Sigmoid colon (tissue), 7 donors: ENCODE results near the gene CPXM2. TPM values are rescaled to one million over a fixed set of nuclear protein-coding genes. Genes with fewer than 3 reads are reported as not detected.

Experiments used
- DNase-seq: peaks from one replicate; pipeline ENCODE4 v3.0.0-alpha.2; 2019
- H3K27ac ChIP-seq, 4 donors: fragments of 200-600 bp; sonication (generic); one replicate each; pipeline ENCODE4 v1.5.1; 2016 to 2019; ENCODE audit warnings: mild to moderate bottlenecking in 1 of 4
- H3K27me3 ChIP-seq, 3 donors: fragments of 200-600 bp; sonication (generic); one replicate each; pipeline ENCODE4 v1.5.1; 2019; ENCODE audit warnings: mild to moderate bottlenecking in 1 of 3
- H3K36me3 ChIP-seq, 4 donors: fragments of 200-600 bp; sonication (generic); one replicate each; pipeline ENCODE4 v1.5.1; 2016 to 2019
- H3K4me1 ChIP-seq, 4 donors: fragments of 200-600 bp; sonication (generic); one replicate each; pipeline ENCODE4 v1.5.1; 2017 to 2019
- H3K4me3 ChIP-seq, 4 donors: fragments of 200-600 bp; sonication (generic); one replicate each; pipeline ENCODE4 v1.5.1; 2017 to 2019; ENCODE audit warnings: mild to moderate bottlenecking in 2 of 4, moderate library complexity in 1 of 4
- H3K9me3 ChIP-seq, 4 donors: fragments of 200-600 bp in 3 of 4; sonication (generic) in 3 of 4; one replicate each; pipeline versions ENCODE4 v1.5.1 to v1.6.1; 2013 to 2019
- EP300 ChIP-seq, 4 donors: sonication (generic); formaldehyde crosslinking; IDR thresholded peaks; one replicate each; pipeline ENCODE4 v1.6.1; 2017; ENCODE audit warnings: antibody characterized with exemption in 4 of 4
- POLR2A ChIP-seq, 2 donors: fragments of 450-650 bp; IDR thresholded peaks; one replicate each; pipeline ENCODE4 v1.6.1; 2016; ENCODE audit warnings: antibody characterized with exemption in 2 of 2, mild to moderate bottlenecking in 2 of 2, moderate library complexity in 2 of 2
- POLR2AphosphoS5 ChIP-seq, 4 donors: sonication (generic); formaldehyde crosslinking; IDR thresholded peaks; one replicate each; pipeline ENCODE4 v1.6.1; 2017; ENCODE audit warnings: antibody characterized with exemption in 4 of 4
- WGBS, 2 donors: extraction: QIAGEN DNeasy Blood & Tissue Kit; methylation state at CpG; one replicate each; pipeline ENCODE4 v1.1.7; 2013; 5-methylcytosine and 5-hydroxymethylcytosine counted together
- intact Hi-C: fragments of 100-400 bp; cut with DNase I; formaldehyde crosslinking; loops from one replicate; pipeline ENCODE4 v1.15.1; 2023
- polyA plus RNA-seq, 3 donors: library from polyadenylated mRNA; stranded (reverse); fragments of 200-250 nt; gene quantifications; one replicate each; pipeline ENCODE4 v1.2.3, GENCODE V29; 2013
- total RNA-seq, 4 donors: library from RNA; depleted of rRNA; stranded (reverse); fragments of >200 nt; gene quantifications; one replicate each; pipeline ENCODE4 v1.1.0, GENCODE V29; 2016
- TF ChIP-seq, protein P1 (sequence below), 4 experiments: fragments of 450-650 bp in 3 of 4; fragments of 200-600 bp in 1 of 4; IDR thresholded peaks; one replicate each; pipeline ENCODE4 v1.5.1; 2016 to 2019; ENCODE audit warnings: antibody characterized with exemption in 4 of 4, mild to moderate bottlenecking in 3 of 4, moderate library complexity in 2 of 4
- donor health status: healthy with polysubstance abuse.
- donor health status: Bipolar disorder and iron deficiency.
- donor health status: healthy.

CPXM2 gene
- 100 to 1,000 TPM in 2 of 4 donors, 10 to 100 TPM in 2; 48.5 to 153 (median 106) TPM for total RNA-seq
- 1 to 10 TPM in 2 of 3 donors, under 1 TPM in 1; 0.69 to 6.7 (median 1.2) TPM for polyA plus RNA-seq

DNA sequence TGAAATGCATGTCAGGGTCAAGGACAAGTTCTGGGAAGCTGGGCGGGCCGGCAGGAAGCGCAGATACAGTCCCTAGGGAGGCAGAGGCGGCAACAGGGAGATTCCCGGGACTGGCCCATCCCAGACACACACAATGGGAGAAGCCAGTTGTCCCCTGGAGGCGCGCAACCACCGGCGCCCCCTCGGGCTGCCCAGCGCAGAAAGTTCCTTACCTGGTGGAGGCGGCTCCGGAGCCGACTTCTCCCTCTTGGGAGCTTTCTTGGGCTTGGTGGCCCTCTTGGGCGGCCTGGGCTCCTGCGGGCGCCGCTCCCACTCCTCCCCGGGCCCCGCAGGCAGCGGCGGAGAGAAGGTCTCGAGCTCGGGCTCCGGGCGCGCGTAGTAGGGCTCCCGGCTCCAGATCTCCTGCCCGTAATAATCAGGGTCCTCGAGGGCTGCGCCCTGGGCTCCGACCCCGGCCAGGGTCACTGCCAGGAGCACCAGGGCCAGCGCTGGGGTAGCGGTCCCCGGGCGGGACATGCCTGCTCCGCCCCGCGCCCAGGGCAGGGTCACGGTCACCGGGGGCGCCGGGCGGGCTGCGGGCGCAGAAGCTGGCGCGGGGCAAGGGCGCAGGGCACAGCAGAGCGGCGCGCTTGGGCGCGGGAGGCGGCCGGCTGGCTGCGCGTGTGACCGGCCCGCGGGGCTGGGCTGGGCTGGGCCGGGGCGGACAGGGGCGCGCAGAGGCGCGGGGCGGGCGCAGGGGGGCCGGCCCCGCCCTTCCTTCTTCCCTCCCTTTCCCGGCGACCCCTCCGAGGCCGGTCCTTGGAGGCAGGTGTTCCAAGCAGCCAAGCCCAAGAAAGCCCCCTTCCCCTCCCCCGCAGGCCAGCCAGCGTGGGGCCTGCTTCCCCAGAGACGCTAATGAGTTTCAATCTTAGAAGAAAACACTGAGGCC lies at the start of gene CPXM2:
CPXM2 (minus strand) TSS at position 664 of the 928 bp plus-strand sequence; CDS start at position 516, 148 bp downstream.
- H3K27me3 ChIP-seq = peaks cover 0 to 6% (median 0%) of the 10 kb centered on the region in 3 donors
- peaks cover 2 to 72% (median 56%) of the 10 kb centered on the region in 4 donors for H3K4me1 ChIP-seq
- peak within 1 kb of the TSS; percentile 96 to 99 (median 98) for H3K27ac ChIP-seq
- H3K4me3 ChIP-seq = peak within 1 kb of the TSS; percentile 64 to 87 (median 84)
- peak in 2 of 4 donors; percentile 26 to 43 for TF ChIP-seq POLR2AphosphoS5 (IDR thresholded peaks at IDR 0.05)
- TF ChIP-seq POLR2A (IDR thresholded peaks at IDR 0.05) = peak in 1 of 2 donors; percentile 24
- TF ChIP-seq, protein P1, sequence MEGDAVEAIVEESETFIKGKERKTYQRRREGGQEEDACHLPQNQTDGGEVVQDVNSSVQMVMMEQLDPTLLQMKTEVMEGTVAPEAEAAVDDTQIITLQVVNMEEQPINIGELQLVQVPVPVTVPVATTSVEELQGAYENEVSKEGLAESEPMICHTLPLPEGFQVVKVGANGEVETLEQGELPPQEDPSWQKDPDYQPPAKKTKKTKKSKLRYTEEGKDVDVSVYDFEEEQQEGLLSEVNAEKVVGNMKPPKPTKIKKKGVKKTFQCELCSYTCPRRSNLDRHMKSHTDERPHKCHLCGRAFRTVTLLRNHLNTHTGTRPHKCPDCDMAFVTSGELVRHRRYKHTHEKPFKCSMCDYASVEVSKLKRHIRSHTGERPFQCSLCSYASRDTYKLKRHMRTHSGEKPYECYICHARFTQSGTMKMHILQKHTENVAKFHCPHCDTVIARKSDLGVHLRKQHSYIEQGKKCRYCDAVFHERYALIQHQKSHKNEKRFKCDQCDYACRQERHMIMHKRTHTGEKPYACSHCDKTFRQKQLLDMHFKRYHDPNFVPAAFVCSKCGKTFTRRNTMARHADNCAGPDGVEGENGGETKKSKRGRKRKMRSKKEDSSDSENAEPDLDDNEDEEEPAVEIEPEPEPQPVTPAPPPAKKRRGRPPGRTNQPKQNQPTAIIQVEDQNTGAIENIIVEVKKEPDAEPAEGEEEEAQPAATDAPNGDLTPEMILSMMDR (IDR thresholded peaks at IDR 0.05) = no peak
- no peak for DNase-seq
- H3K9me3 ChIP-seq = no peaks in the 10 kb centered on the region
- intact Hi-C loops = loop anchor here (1.0 to 5.0 kb wide), 4 partner anchors 25 to 119 kb away; no protein-coding TSS in a partner anchor
- 6 to 8% methylated on average over 80 of the region's 80 CpGs for WGBS, 2 donors
- H3K36me3 ChIP-seq = no peaks in the 10 kb centered on the region

GRCh38 chr10:123939591-123939990 lies 48.0 kb upstream of the CPXM2 start:
- Histone ChIP-seq H3K4me3 (no peak overlapping the region), H3K4me1 (peaks cover 0 to 2% (median 0%) of the 10 kb centered on the region in 4 donors), H3K27ac (no peak overlapping the region), H3K27me3 (no peaks in the 10 kb centered on the region), H3K9me3 (no peaks in the 10 kb centered on the region), H3K36me3 (no peaks in the 10 kb centered on the region)
- TF ChIP-seq EP300 (IDR thresholded peaks at IDR 0.05) = no peak
- TF ChIP-seq, protein P1 (IDR thresholded peaks at IDR 0.05) = no peak
- no peak for TF ChIP-seq POLR2AphosphoS5 (IDR thresholded peaks at IDR 0.05)
- no peak for DNase-seq
- intact Hi-C loops = no loop called here
- 91% methylated on average over 7 of the region's 7 CpGs for WGBS, 2 donors

- H3K4me1 ChIP-seq = no peaks in the 10 kb centered on the region
- H3K27ac ChIP-seq = no peak overlapping the region
- 86 to 93% methylated on average over 4 of the region's 4 CpGs for WGBS, 2 donors
- no peak overlapping the region for H3K4me3 ChIP-seq
- intact Hi-C loops = no loop called here
- H3K36me3 ChIP-seq = no peaks in the 10 kb centered on the region
- no peak for TF ChIP-seq POLR2A (IDR thresholded peaks at IDR 0.05)
- no peak for TF ChIP-seq EP300 (IDR thresholded peaks at IDR 0.05)
- TF ChIP-seq, protein P1 (IDR thresholded peaks at IDR 0.05) = no peak
- TF ChIP-seq POLR2AphosphoS5 (IDR thresholded peaks at IDR 0.05) = no peak
- no peaks in the 10 kb centered on the region for H3K27me3 ChIP-seq
- DNase-seq = no peak
- no peaks in the 10 kb centered on the region for H3K9me3 ChIP-seq
Observed at GRCh38 chr10:123938890-123939289, 47.3 kb upstream of the CPXM2 start.

DNA sequence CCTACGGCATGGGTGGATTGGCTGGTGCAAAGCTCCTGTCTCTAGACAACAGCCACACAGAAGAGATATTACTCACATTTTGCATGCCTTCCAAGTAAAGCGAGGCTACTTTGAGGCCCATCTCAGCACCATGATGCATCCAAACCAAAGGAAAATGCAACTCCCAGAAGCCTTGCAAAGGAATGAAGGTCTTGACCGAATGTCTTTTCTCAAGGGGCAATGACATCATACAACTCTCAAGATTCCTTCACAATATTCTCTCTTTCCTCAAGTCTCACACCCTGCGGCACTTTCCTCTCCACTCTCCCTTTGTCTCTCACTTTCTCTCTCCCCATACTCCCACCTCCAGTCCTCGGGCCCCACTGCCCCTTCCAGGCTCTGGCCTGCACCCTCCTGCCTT lies 44.8 kb upstream of the CPXM2 start:
- Histone ChIP-seq H3K9me3 (no peaks in the 10 kb centered on the region), H3K4me1 (no peaks in the 10 kb centered on the region), H3K27me3 (no peaks in the 10 kb centered on the region), H3K4me3 (no peak overlapping the region), H3K27ac (no peak overlapping the region), H3K36me3 (no peaks in the 10 kb centered on the region)
- WGBS, 2 donors = 78 to 84% methylated on average over 5 of the region's 5 CpGs
- TF ChIP-seq, protein P1 (IDR thresholded peaks at IDR 0.05) = no peak
- TF ChIP-seq EP300 (IDR thresholded peaks at IDR 0.05) (no peak), POLR2A (IDR thresholded peaks at IDR 0.05) (no peak), POLR2AphosphoS5 (IDR thresholded peaks at IDR 0.05) (no peak)
- intact Hi-C loops = no loop called here
- DNase-seq = no peak
